GM12801 (cell line): Measurements from ENCODE around the gene AQP7.

Source experiments
- CTCF ChIP-seq: IDR thresholded peaks from one replicate; pipeline ENCODE4 v1.5.1; 2011; ENCODE audit warnings: control low read depth; ENCODE audit not compliant: insufficient read length; ENCODE audit errors: extremely low read depth

Gene AQP7

GRCh38 chr9:33348998-33349397 lies 53.4 kb downstream of the AQP7 start:
- TF ChIP-seq CTCF = no peak

DNA sequence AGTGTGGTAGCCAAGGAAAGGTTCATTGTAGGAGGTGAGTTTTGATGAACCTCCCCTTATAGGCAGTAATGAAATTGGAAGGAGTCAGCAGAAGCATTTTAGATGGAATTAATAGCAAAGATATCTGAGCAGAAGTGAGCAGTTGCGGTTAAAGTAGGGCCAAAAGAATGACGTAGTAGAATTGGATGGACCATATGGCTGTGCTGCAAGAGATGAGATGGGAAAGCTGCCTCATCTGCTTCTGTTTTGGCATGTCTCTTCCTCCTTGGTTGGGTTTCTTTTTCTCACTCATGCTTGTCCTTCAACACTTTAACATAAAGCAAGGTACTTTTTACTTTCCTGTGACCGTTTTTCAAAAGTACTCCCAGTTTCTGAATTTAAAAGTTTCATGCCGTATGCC lies 55.8 kb downstream of the AQP7 start:
- TF ChIP-seq CTCF = no peak

DNA sequence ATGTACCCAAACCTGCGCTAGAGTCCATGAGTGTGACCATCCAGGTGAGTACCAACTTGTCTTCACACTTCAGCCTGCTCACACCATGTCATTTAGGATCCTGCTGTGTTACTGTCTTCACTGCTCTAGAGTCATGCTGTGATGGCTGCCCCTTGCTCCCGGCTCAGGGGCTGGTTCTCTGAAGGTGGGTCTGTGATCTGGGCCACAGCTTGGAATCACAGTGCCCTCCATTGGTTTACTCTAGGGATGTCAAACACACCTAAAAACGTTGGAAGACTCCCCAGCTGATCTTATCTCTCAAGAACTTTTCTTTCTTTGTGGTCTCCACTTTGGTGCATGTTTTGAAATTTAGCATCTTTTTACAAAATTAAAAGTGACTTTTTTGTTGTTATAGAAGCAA lies 58.2 kb downstream of the AQP7 start:
- no peak for TF ChIP-seq CTCF

- TF ChIP-seq CTCF = no peak
Observed at GRCh38 chr9:33341182-33341581, 61.2 kb downstream of the AQP7 start.

GRCh38 chr9:33340186-33340585 lies 62.2 kb downstream of the AQP7 start:
- TF ChIP-seq CTCF = no peak
